Muscle layer of colon (tissue), 2 donors: ENCODE measurements around the gene SEC24C.

Experiments
- H3K27ac ChIP-seq: one replicate; pipeline ENCODE4 v1.7.0; 2013; ENCODE audit warnings: low read depth, mild to moderate bottlenecking, low read length, moderate library complexity
- H3K27me3 ChIP-seq, 2 donors: one replicate each; pipeline ENCODE4 v1.7.0; 2013; ENCODE audit warnings: low read length in 2 of 2, mild to moderate bottlenecking in 2 of 2; ENCODE audit not compliant: insufficient read depth in 2 of 2, control insufficient read depth in 1 of 2
- H3K36me3 ChIP-seq: one replicate; pipeline ENCODE4 v1.7.0; 2013; ENCODE audit warnings: mild to moderate bottlenecking, low read length; ENCODE audit not compliant: insufficient read depth
- H3K4me1 ChIP-seq: one replicate; pipeline ENCODE4 v1.7.0; 2013; ENCODE audit warnings: mild to moderate bottlenecking, low read length; ENCODE audit not compliant: insufficient read depth
- H3K4me3 ChIP-seq, 2 donors: one replicate each; pipeline ENCODE4 v1.7.0; 2013; ENCODE audit warnings: low read length in 2 of 2, low read depth in 1 of 2, mild to moderate bottlenecking in 1 of 2, moderate library complexity in 1 of 2
- H3K9ac ChIP-seq: one replicate; pipeline ENCODE4 v1.7.0; 2013; ENCODE audit warnings: low read length
- H3K9me3 ChIP-seq: one replicate; pipeline ENCODE4 v1.7.0; 2013; ENCODE audit warnings: mild to moderate bottlenecking, low read length
- donor health status: abdominal sarcoma.
- donor health status: Adenocarcinoma of cecum.

Gene SEC24C

GRCh38 chr10:73810735-73811465 lies 66.7 kb downstream of the SEC24C start:
- peaks cover 56% of the 10 kb centered on the region for H3K36me3 ChIP-seq
- H3K9ac ChIP-seq = peak overlapping the region; percentile 66
- H3K4me3 ChIP-seq = peak overlapping the region; percentile 59 to 90
- H3K27me3 ChIP-seq = no peaks in the 10 kb centered on the region
- H3K9me3 ChIP-seq = no peaks in the 10 kb centered on the region
- H3K4me1 ChIP-seq = peaks cover 9% of the 10 kb centered on the region
- peak overlapping the region; percentile 89 for H3K27ac ChIP-seq

- Histone ChIP-seq H3K9me3 (no peaks in the 10 kb centered on the region), H3K4me1 (peaks cover 5% of the 10 kb centered on the region), H3K9ac (no peak overlapping the region), H3K36me3 (peaks cover 55% of the 10 kb centered on the region), H3K27ac (no peak overlapping the region), H3K27me3 (no peaks in the 10 kb centered on the region), H3K4me3 (no peak overlapping the region)
Measured at GRCh38 chr10:73812657-73813056, 68.5 kb downstream of the SEC24C start.

- no peak overlapping the region for H3K27ac ChIP-seq
- no peaks in the 10 kb centered on the region for H3K27me3 ChIP-seq
- no peaks in the 10 kb centered on the region for H3K9me3 ChIP-seq
- H3K4me3 ChIP-seq = no peak overlapping the region
- no peak overlapping the region for H3K9ac ChIP-seq
- peaks cover 55% of the 10 kb centered on the region for H3K36me3 ChIP-seq
- peaks cover 5% of the 10 kb centered on the region for H3K4me1 ChIP-seq
Measured at GRCh38 chr10:73813333-73813732, 69.2 kb downstream of the SEC24C start.

- peaks cover 60% of the 10 kb centered on the region for H3K36me3 ChIP-seq
- H3K4me3 ChIP-seq = no peak overlapping the region
- no peaks in the 10 kb centered on the region for H3K9me3 ChIP-seq
- H3K4me1 ChIP-seq = peaks cover 5% of the 10 kb centered on the region
- no peak overlapping the region for H3K27ac ChIP-seq
- H3K9ac ChIP-seq = no peak overlapping the region
- no peaks in the 10 kb centered on the region for H3K27me3 ChIP-seq
Measured at GRCh38 chr10:73814276-73814895, 70.2 kb downstream of the SEC24C start.

- Histone ChIP-seq H3K27me3 (no peaks in the 10 kb centered on the region), H3K9ac (no peak overlapping the region), H3K36me3 (peaks cover 68% of the 10 kb centered on the region), H3K27ac (no peak overlapping the region), H3K4me3 (no peak overlapping the region), H3K4me1 (no peaks in the 10 kb centered on the region), H3K9me3 (no peaks in the 10 kb centered on the region)
Measured at GRCh38 chr10:73814896-73815718, 70.9 kb downstream of the SEC24C start.

GRCh38 chr10:73815719-73816030 lies 71.5 kb downstream of the SEC24C start:
- no peaks in the 10 kb centered on the region for H3K27me3 ChIP-seq
- H3K9ac ChIP-seq = no peak overlapping the region
- H3K4me1 ChIP-seq = no peaks in the 10 kb centered on the region
- no peaks in the 10 kb centered on the region for H3K9me3 ChIP-seq
- no peak overlapping the region for H3K27ac ChIP-seq
- H3K4me3 ChIP-seq = no peak overlapping the region
- H3K36me3 ChIP-seq = peaks cover 69% of the 10 kb centered on the region

- Histone ChIP-seq H3K4me1 (no peaks in the 10 kb centered on the region), H3K36me3 (peaks cover 81% of the 10 kb centered on the region), H3K27me3 (no peaks in the 10 kb centered on the region), H3K4me3 (no peak overlapping the region), H3K9me3 (no peaks in the 10 kb centered on the region), H3K9ac (no peak overlapping the region), H3K27ac (peak overlapping the region; percentile 44)
Measured at GRCh38 chr10:73816917-73817729, 73.0 kb downstream of the SEC24C start.

- H3K27ac ChIP-seq = no peak overlapping the region
Measured at GRCh38 chr10:73817826-73818225, 73.7 kb downstream of the SEC24C start.

GRCh38 chr10:73818402-73818801 lies 74.2 kb downstream of the SEC24C start:
- H3K36me3 ChIP-seq = peaks cover 78% of the 10 kb centered on the region
- no peak overlapping the region for H3K27ac ChIP-seq
- H3K27me3 ChIP-seq = no peaks in the 10 kb centered on the region
- H3K4me1 ChIP-seq = no peaks in the 10 kb centered on the region
- H3K4me3 ChIP-seq = no peak overlapping the region
- no peak overlapping the region for H3K9ac ChIP-seq
- H3K9me3 ChIP-seq = no peaks in the 10 kb centered on the region

More at GRCh38 chr10:73817826-73818225, 73.7 kb downstream of the SEC24C start:
- H3K9ac ChIP-seq = no peak overlapping the region
- H3K27me3 ChIP-seq = no peaks in the 10 kb centered on the region
- no peaks in the 10 kb centered on the region for H3K9me3 ChIP-seq
- H3K4me3 ChIP-seq = no peak overlapping the region
- H3K4me1 ChIP-seq = no peaks in the 10 kb centered on the region
- H3K36me3 ChIP-seq = peaks cover 80% of the 10 kb centered on the region

- H3K27me3 ChIP-seq = no peaks in the 10 kb centered on the region
- H3K9me3 ChIP-seq = no peaks in the 10 kb centered on the region
- no peak overlapping the region for H3K4me3 ChIP-seq
- H3K9ac ChIP-seq = no peak overlapping the region
- H3K4me1 ChIP-seq = no peaks in the 10 kb centered on the region
- no peak overlapping the region for H3K27ac ChIP-seq
- H3K36me3 ChIP-seq = peaks cover 79% of the 10 kb centered on the region
Measured at GRCh38 chr10:73819081-73819480, 74.9 kb downstream of the SEC24C start.

GRCh38 chr10:73819513-73820093 lies 75.4 kb downstream of the SEC24C start:
- H3K36me3 ChIP-seq = peaks cover 81% of the 10 kb centered on the region
- H3K4me1 ChIP-seq = no peaks in the 10 kb centered on the region
- no peak overlapping the region for H3K4me3 ChIP-seq
- no peaks in the 10 kb centered on the region for H3K9me3 ChIP-seq
- H3K27me3 ChIP-seq = no peaks in the 10 kb centered on the region
- no peak overlapping the region for H3K9ac ChIP-seq
- H3K27ac ChIP-seq = no peak overlapping the region
